ENCODE measurements around the gene SOX10.

The SOX10 gene

DNA sequence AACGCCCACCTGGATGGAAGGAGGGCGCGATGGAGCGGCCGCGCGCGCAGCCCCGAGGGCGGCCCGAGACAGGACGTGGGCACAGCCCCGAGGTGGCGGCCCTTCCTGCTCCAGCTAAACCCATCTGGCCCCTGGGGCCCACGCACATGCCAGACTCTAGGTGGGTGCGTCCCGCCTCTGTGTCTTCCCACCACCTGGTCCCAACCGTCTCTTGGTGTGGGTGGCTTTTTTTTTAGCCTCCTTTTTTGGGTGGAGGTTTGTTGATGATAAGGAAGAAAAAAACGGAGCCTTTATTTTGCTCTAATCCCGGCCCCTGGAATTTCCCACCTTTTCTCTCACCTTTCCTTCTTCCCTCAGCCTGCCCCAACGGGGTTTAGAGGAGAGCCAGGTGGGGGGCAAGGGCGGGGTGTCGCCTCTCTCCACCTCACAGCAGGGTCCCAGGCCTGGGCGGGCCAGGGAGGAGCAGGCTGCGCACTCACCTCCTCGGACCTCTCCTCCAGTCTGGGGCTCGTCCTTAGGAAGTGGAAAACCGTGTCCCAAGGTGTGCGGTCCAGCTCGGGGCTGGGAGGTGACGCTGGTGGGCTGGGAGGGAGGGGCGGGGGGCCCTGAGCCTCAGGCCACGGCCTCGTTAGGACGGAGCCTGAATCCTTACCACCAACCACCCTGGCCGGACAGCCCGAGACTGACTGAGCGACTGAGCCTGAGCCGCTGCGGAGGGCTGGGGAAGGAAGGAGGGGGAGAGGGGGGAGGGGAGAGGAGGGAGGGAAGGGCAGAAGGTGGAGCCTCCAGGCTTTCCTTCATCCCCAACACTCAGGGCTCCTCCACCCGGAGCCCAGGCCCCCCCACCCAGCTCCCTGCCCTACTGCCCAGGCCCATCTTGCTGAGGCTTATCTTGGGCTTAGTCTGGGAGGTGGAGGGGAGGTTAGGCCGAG, at the start of gene SOX10:
Gene SOX10, minus strand, starts transcription at position 696 of the 932 bp plus-strand sequence. CDS start 771 bp downstream, outside the sequence.
- DNase-seq (ENCODE audit: low spot score) (no peak), FAIRE-seq (no peak)

- FAIRE-seq (peak; percentile 61), DNase-seq (ENCODE audit: low spot score) (no peak)
These were observed 49.3 kb upstream of the SOX10 start for GRCh38 chr22:38033522-38034277.

DNA sequence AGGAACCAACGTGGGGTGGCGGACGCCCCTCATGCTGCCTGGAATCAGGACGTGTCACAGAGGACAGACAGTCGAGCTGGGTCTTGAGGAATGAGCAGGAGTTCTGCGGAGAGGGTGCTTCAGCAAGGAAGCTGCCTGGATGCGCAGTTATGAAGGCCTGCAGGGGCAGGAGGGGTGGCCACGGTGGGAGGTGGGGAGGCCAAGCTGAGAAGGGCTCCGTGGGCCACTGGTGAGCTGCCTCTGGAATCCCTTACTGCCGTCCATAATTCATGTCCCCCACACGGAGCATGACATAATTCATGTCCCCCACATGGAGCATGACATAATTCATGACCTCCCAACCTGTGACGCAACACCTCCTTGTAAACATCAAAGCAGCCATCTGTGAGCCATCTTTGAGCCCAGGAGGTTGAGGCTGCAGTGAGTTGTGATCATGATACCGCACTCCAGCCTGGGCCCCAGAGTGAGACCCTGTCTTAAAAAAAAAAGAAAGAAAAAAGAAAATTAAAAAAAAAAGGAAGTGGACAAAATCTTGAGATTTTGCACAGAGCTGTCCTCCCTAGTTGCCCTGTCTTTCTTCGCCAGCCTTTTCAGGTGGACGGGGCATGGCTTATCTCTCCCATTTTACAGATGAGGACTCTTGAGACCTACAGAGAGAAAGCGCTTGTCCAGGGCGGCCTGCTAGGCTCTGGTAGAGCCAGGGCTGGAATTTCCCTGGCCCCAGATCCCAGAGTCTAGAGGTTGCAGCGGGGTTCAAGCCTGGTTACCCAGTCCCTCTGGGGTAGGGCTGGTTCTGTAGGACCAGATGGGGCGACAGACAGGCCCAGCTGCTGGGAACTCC, 48.5 kb upstream of the SOX10 start:
- FAIRE-seq = no peak
- DNase-seq (ENCODE audit: low spot score) = no peak

DNA sequence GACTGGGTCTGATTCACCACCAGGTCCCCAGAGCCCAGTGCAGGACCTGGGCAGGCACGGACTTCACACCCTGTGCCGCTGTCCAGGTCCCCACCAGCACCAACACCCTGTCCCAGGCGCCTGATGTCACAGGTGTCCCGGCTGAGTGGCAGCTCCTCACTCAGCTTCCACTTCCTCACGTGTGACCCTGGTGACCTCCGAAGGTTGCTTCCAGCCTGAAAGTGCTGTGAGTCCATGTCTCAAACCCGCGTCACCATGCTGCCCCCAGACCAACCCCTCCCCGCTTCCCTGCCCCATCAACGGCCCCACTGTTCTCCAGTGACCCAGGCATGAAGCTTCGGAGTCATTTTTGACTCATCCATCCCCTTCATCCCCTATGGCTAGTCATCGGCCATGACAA, 47.1 kb upstream of the SOX10 start:
- no peak for FAIRE-seq
- DNase-seq (ENCODE audit: low spot score) = no peak

- DNase-seq (ENCODE audit: low spot score) = no peak
- FAIRE-seq = no peak
These were observed 46.2 kb upstream of the SOX10 start for GRCh38 chr22:38030311-38031133.

- FAIRE-seq = peak; percentile 23
- DNase-seq (ENCODE audit: low spot score) = no peak
These were observed 45.5 kb upstream of the SOX10 start for GRCh38 chr22:38029901-38030300.

- DNase-seq (ENCODE audit: low spot score) = no peak
- no peak for FAIRE-seq
These were observed 45.0 kb upstream of the SOX10 start for GRCh38 chr22:38029370-38029769.

GRCh38 chr22:38028344-38029130, 44.2 kb upstream of the SOX10 start:
- DNase-seq (ENCODE audit: low spot score) (no peak), FAIRE-seq (peak; percentile 98)

GRCh38 chr22:38027487-38027886, 43.1 kb upstream of the SOX10 start:
- no peak for FAIRE-seq
- no peak for DNase-seq (ENCODE audit: low spot score)

DNA sequence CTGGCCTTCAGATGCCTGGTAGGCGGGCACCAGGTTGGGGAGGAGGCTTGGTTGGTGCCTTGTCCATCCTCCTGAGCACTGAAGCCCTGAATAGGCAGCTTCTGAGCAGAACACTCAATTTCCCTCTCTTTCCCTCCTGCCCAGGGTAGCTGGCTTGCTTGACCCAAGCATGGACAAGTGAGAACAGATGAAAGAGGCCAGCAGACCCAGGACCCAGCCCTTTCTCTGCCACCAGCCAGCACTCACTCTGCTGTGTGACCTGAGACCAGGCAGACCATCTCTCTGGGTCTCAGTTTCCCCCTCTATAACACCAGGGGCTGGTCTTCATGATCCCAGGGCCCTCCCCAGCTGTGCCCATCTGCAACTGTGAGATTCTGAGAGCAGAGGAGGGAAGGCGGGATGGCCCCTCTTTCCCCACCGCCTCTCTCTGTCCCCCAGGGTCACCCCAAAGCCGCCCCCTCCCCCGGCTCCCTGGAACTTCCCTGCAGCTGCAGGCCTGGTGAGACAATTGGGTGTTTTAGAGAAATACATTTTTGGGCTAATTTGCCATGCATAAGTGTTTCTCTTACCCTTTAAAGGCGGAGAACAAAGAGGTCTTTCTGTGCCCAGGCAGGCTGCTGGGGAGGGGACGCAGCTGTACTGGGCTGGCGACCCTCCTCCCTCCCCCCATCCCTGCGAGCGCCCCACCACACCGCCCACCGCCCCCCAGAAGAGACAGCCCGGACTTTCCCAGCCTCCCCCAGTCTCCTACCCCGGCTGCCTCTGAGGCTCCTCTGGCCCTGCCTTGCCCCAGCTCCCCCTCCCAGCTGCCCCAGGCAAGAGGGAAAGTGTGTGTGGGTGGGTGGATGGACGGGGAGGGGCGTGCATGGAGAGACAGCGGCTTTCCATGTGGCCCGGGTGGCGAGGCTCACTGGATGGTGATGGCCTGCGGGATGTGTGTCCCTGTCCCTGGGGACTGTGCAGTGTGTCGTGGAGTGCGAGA, 42.1 kb upstream of the SOX10 start:
- FAIRE-seq (no peak), DNase-seq (ENCODE audit: low spot score) (no peak)

- no peak for FAIRE-seq
- DNase-seq (ENCODE audit: low spot score) = no peak
These were observed 41.2 kb upstream of the SOX10 start for GRCh38 chr22:38025514-38025913.

DNA sequence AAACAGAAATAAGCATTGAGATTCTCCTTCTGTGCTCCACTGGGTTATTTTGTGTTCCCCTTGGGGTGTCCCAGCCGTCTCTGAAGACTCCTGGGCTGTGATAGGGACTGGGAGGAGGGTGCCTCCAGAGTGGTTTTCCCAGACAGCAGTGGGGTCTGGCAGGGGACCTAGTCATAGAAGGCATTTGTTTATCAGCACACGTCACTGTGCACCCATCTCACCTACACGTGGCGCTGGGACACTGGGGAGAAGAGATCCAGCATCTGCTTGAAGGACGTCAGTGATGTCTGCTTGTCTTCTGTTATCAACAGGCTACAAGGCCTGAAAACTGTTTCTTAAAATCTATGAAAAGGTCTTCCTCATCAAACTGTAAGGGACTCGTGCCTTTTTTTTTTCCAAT, 38.7 kb upstream of the SOX10 start:
- no peak for DNase-seq (ENCODE audit: low spot score)
- no peak for FAIRE-seq

DNA sequence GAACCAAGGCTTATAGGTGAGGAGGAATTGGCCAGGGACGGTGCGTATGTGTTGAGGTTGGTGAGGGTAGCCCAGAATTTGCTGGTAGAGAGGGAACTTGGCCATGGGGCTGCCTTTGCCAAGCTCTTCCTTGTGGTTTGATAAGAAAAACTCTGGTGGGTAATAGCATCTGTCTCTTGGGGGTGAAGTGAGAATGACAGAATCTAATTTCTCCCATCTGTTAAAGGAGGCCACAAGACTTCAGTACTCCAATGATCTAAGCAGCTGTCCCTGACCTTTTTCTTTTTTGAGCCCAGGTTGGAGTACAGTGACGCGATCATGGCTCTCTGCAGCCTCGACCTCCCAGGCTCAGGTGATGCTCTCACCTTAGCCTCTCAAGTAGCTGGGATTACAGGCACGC, 36.9 kb upstream of the SOX10 start:
- DNase-seq (ENCODE audit: low spot score) (no peak), FAIRE-seq (no peak)

DNA sequence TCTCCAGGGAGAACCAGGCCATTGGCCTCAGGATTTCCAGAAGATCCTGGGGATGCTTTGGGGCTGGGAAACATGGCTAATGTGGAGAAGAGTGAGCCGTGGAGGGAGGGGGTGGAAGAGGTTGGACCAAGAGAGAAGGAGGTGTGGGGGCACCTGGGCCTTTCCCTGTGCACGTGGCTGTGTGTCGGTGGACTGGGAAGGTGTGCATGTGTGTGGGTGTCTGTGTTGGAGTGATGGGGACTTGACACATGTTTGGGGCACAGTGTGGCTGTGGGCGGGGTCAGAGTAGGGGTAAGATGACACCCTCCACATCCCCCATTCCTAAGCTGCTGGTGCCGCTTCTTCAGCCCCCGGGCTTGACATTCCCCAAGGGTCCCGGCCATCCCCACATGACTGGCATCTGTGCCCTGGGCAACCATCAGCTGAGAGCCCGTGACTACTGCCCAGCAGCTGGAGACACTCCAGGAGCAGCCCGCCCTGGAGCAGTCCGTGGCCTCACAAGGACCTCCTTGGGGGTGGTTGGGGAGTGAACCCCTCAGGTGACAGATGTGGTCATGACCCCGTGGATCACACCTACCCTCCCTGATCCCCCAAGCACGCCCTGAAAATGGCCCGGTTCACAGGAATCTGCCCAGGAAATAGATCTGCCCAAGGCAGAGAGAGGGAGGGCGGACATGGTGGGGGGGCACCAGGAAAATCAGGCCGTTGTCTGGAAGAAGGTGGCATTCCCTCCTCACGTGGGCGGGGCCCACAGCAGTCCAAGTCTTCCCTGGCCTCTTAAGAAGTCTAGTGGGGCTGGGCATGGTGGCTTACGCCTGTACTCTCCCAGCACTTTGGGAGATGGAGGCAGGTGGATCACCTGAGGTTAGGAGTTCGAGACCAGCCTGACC, 34.8 kb upstream of the SOX10 start:
- DNase-seq (ENCODE audit: low spot score) (no peak), FAIRE-seq (peak; percentile 65)

DNA sequence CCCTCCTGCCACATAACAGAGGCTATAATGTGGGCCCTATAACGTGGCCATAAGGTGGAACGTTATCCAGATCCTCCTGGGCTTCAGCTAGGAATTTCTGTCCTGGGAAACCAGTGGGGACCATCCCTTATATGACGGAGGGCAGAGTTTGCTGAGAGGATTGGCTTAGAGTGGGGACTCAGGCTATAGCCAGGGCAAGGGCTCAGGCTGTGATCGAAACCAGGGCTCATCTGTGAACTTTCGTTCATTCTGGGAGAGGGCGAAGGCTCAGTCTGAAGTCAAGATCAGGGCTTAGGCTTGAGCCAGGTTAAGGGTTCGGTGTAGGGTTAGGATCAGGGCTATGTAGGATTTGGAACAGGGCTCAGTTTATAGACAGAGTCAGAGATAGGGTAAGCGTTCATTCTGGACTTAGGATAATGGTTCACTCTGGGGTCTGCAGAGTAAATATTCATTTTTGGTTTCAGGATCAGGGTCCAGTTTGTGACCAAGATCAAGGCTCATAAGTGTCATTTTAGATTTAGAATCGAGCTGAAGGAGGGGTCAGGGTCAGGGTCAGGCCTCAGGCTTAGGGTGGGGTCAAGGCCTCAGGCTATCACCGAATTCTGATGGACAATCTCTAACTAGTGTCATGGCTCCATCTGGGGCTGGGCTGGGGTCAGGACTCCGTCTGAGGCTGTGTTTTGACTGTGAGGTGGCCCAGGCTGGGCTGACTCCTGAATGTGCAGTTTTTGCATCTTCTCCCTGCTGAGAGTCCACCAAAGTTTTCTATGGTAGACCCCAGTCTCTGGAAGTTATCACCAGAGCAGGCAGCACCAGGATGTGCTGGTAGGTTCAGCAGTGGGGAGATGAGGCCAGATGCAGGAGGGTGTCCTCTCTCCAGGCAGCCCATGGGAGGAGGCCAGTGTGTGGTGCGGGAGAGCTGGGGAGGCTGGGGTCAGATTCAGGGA, 33.9 kb upstream of the SOX10 start:
- FAIRE-seq (no peak), DNase-seq (ENCODE audit: low spot score) (no peak)

DNA sequence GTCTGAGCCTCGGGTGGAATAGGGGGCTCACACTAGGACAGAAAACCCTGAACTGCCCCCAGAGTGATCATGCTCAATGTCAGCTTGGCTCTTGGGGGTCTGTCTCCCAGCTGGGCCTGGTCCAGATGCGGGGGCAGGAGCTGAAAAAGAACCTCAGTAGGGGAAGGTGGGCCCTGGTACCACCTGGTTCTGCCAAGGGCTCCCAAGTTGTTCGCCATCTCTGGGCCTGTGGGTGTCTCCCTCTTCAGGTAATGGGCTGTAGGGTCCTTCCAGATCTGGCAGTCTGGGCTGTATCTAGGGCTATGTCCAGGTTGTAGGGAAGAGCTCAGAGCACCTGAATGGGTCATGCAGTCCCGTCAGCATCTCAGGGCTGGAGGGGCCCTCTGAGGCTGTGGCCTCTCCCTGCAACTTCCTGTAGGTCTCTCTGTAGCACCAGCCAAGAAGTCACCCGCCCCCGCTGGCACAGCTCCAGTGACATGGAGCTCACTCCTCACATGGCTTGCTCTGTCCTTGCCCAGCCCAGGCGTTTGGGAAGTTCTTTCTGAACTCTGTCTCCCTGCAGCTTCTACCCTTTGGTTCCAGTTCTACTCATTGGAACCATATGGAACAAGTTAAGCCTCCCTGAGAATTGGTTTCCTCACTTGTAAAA, 33.0 kb upstream of the SOX10 start:
- DNase-seq (ENCODE audit: low spot score) (peak; percentile 63), FAIRE-seq (no peak)

Data from urothelium cell line (cell line).